HepG2 (cell line): Measurements from ENCODE around the gene SHC1. TPM values are rescaled to one million over a fixed set of nuclear protein-coding genes. Genes with fewer than 3 reads are reported as not detected.

Source experiments
- ASH2L ChIP-seq: fragments of 300-600, 200-600 bp; sonication (generic); IDR thresholded peaks from 2 replicates; pipeline ENCODE4 v1.7.0; 2017; ENCODE audit warnings: low read depth, mild to moderate bottlenecking, moderate library complexity, mixed read lengths, low read length; ENCODE audit not compliant: insufficient read length
- GATAD1 ChIP-seq: IDR thresholded peaks from 2 replicates; pipeline ENCODE4 v1.6.1; 2016; ENCODE audit warnings: missing genetic modification reagents, missing compliant biosample characterization
- HOXD1 ChIP-seq: sonication (generic); formaldehyde crosslinking; IDR thresholded peaks from 2 replicates; pipeline ENCODE4 v1.5.0; 2020; ENCODE audit warnings: missing genetic modification reagents
- PCBP1 ChIP-seq: fragments of 200-400 bp; formaldehyde crosslinking; IDR thresholded peaks from 2 replicates; pipeline ENCODE4 v1.6.1; 2017; ENCODE audit warnings: mild to moderate bottlenecking, low read depth, low read length, borderline replicate concordance
- RARA ChIP-seq: IDR thresholded peaks from 2 replicates; pipeline ENCODE4 v1.6.1; 2016; ENCODE audit warnings: missing genetic modification reagents, missing compliant biosample characterization
- SNAPC2 ChIP-seq: sonication (generic); formaldehyde crosslinking; IDR thresholded peaks from 2 replicates; pipeline ENCODE4 v1.8.1; 2022; ENCODE audit warnings: mild to moderate bottlenecking, missing genetic modification reagents
- SSRP1 ChIP-seq: IDR thresholded peaks from 2 replicates; pipeline ENCODE4 v1.6.1; 2016; ENCODE audit warnings: control low read depth
- ZNF430 ChIP-seq: sonication (generic); formaldehyde crosslinking; IDR thresholded peaks from 2 replicates; pipeline ENCODE4 v1.9.0; 2021; ENCODE audit warnings: mild to moderate bottlenecking, missing genetic modification reagents
- ZNF83 ChIP-seq: sonication (generic); formaldehyde crosslinking; IDR thresholded peaks from 2 replicates; pipeline ENCODE4 v1.4.0; 2020; ENCODE audit warnings: missing genetic modification reagents, mild to moderate bottlenecking, borderline replicate concordance
- polyA plus RNA-seq, 8 experiments: library from polyadenylated mRNA; depleted of rRNA in 3 of 8; stranded (reverse) in 7 of 8; unstranded in 1 of 8; fragments of >200 nt; fragmentation: Illumina TruSeq in 4 of 8; extraction: Trizol in 4 of 8; gene quantifications; 2 replicates each; pipeline versions ENCODE4 v1.2.1 to v1.2.3, GENCODE V29; 2011 to 2016; ENCODE audit warnings: low read depth in 4 of 8, missing spikeins in 1 of 8, mixed read lengths in 1 of 8; ENCODE audit not compliant: insufficient read depth in 1 of 8
- total RNA-seq, 5 experiments: library from RNA; depleted of rRNA; stranded (reverse); fragments of >200 nt; fragmentation: Illumina TruSeq; extraction: Trizol; gene quantifications; 2 replicates each; pipeline ENCODE4 v1.2.3, GENCODE V29; 2016; ENCODE audit warnings: low read depth in 1 of 5
- TF ChIP-seq, protein P1 (sequence below): sonication (generic); formaldehyde crosslinking; IDR thresholded peaks from 2 replicates; pipeline ENCODE4 v1.4.0; 2020; ENCODE audit warnings: mild to moderate bottlenecking, missing genetic modification reagents
- TF ChIP-seq, protein P2 (sequence below), 2 experiments: fragments of 450-650 bp in 1 of 2; sonication (generic) in 1 of 2; formaldehyde crosslinking; IDR thresholded peaks; 2 replicates each; pipeline versions ENCODE4 v1.5.0 to v1.8.0; 2020 to 2022; ENCODE audit warnings: mild to moderate bottlenecking in 1 of 2, missing genetic modification reagents in 1 of 2

SHC1 gene
- total and polyA plus RNA-seq, 2 of the 13 experiments (the other 11 are each of a cell fraction or from before 2014, with no cell fraction given): 52.0 to 137 TPM

DNA sequence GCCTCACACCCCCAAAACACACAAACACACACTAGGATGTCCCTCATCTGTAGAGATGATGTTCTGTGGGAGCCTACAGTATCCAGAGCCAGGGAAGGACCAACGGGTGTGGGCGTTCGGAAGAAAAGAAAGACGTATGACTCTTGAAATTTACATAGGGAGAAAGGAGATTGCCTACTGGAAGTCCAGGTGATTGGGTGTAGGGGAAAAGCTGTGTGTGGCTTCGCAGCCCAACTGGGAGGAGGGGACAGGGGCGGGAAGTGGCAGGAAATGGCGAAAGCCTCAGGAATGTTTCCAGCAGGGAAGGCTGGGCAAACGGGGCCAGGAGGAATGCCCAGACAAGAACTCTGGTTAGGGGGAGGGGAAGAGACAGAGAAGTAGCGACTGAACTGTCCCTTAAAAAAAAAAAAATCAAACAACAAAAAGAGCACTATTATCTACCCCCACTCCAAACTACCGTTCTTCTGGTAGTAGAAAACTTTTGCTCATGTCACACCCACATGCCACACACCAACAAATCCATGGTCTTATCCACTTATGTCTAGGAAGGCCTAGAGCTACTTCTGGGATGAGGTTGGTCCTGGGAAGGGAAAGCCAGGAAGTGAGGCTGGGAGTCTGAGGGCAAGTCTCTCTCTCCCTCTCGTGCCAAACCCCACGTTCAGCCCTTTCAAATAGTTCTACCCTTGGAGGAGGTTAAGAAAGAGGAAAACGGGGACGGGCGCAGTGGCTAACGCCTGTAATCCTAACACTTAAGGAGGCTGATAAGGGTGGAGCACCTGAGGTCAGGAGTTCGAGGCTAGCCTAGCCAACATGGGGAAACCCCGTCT is 2.2 kb upstream of the SHC1 start (continued):
- TF ChIP-seq, protein P1, sequence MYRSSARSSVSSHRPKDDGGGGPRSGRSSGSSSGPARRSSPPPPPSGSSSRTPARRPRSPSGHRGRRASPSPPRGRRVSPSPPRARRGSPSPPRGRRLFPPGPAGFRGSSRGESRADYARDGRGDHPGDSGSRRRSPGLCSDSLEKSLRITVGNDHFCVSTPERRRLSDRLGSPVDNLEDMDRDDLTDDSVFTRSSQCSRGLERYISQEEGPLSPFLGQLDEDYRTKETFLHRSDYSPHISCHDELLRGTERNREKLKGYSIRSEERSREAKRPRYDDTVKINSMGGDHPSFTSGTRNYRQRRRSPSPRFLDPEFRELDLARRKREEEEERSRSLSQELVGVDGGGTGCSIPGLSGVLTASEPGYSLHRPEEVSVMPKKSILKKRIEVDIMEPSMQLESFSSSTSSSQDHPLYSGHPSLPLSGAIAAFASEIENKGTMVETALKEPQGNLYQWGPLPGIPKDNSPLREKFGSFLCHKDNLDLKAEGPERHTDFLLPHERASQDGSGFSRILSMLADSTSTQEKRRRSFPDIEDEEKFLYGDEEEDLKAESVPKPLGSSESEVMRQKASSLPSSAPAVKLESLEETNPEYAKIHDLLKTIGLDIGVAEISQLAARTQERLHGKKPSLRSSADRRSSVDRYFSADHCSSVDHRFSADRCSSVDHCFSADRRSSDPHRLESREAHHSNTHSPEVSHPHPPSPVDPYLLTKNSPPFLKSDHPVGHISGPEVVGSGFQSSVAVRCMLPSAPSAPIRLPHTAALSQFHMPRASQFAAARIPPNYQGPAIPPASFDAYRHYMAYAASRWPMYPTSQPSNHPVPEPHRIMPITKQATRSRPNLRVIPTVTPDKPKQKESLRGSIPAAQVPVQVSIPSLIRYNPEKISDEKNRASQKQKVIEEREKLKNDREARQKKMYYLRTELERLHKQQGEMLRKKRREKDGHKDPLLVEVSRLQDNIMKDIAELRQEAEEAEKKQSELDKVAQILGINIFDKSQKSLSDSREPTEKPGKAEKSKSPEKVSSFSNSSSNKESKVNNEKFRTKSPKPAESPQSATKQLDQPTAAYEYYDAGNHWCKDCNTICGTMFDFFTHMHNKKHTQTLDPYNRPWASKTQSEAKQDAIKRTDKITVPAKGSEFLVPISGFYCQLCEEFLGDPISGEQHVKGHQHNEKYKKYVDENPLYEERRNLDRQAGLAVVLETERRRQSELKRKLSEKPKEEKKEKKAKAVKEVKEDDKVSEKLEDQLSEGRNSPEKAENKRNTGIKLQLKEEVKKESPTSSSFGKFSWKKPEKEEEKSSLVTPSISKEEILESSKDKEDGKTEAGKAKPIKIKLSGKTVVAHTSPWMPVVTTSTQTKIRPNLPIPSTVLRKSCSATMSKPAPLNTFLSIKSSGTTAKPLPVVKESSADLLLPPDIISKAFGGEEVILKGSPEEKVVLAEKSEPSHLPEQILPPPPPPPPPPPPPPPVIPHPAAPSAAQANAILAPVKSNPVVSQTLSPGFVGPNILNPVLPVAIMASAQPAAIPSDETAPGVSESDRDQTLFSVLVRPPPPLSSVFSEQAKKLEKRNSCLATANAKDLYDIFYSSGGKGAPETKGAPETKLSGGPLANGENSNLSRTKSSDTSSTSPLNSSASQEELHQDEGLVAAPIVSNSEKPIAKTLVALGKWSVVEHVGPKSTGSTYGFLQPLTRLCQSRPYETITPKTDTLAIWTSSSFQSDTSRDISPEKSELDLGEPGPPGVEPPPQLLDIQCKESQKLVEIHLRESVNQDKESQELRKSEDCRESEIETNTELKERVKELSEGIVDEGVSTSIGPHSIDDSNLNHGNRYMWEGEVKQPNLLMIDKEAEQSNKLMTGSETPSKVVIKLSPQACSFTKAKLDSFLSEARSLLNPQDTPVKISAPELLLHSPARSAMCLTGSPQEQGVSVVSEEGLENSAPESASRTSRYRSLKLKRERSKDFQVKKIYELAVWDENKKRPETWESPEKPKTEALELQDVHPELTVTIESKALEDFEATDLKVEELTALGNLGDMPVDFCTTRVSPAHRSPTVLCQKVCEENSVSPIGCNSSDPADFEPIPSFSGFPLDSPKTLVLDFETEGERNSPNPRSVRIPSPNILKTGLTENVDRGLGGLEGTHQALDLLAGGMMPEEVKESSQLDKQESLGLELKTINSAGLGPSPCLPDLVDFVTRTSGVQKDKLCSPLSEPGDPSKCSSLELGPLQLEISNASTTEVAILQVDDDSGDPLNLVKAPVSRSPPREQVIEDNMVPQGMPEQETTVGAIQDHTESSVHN (CRISPR knock-in tag): 0 out of 2 replicates have a peak, but pooled peaks have one; percentile 41
- TF ChIP-seq, protein P2, sequence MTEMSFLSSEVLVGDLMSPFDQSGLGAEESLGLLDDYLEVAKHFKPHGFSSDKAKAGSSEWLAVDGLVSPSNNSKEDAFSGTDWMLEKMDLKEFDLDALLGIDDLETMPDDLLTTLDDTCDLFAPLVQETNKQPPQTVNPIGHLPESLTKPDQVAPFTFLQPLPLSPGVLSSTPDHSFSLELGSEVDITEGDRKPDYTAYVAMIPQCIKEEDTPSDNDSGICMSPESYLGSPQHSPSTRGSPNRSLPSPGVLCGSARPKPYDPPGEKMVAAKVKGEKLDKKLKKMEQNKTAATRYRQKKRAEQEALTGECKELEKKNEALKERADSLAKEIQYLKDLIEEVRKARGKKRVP (CRISPR knock-in tag; IDR thresholded peaks at IDR 0.05): peak in 1 of 2 experiments; percentile 74; a peak in 2 of 4 replicates
- TF ChIP-seq GATAD1 (CRISPR knock-in tag): peak; percentile 55; the same call in 1 of the 2 replicates
- TF ChIP-seq HOXD1: 0 out of 2 replicates have a peak, but pooled peaks have one; percentile 60
- peak; percentile 23; the same call in 1 of the 2 replicates for TF ChIP-seq ZNF430
- TF ChIP-seq PCBP1: no peak
- no peak for TF ChIP-seq ZNF83 (CRISPR knock-in tag)
- TF ChIP-seq SSRP1 (CRISPR knock-in tag): peak; percentile 23; the same call in 1 of the 2 replicates
- TF ChIP-seq ASH2L: peak; percentile 46
- TF ChIP-seq RARA (CRISPR knock-in tag): peak; percentile 23; the same call in 1 of the 2 replicates
- TF ChIP-seq SNAPC2 (CRISPR knock-in tag): 0 out of 2 replicates have a peak, but pooled peaks have one; percentile 29
